Heart right ventricle (tissue), 16 donors: Measurements from ENCODE around the gene ABHD17A. TPM values are rescaled to one million over a fixed set of nuclear protein-coding genes. Genes with fewer than 3 reads are reported as not detected.
"Not testable (repeated sequence)": the region's sequence is repeated elsewhere in the genome, so short reads cannot be mapped to it uniquely, and the experiment has no call there.

Experiments
- ATAC-seq, 8 donors: fragments of 200-7000 bp; cut with Tn5 transposase; one replicate each; pipeline ENCODE4 v1.9.1; 2020; ENCODE audit warnings: mild to moderate bottlenecking in 8 of 8, moderate library complexity in 8 of 8, moderate number of reproducible peaks in 1 of 8
- DNase-seq, 2 donors: peaks; one replicate each; pipeline ENCODE4 v3.0.0-alpha.2; 2020
- H3K27ac ChIP-seq, 10 donors: fragments of 200-600 bp; sonication (generic) in 2 of 10; one replicate each; pipeline versions ENCODE4 v1.5.0 to v1.8.0; 2020 to 2022; ENCODE audit warnings: mild to moderate bottlenecking in 3 of 10
- H3K27me3 ChIP-seq, 7 donors: fragments of 200-600 bp; one replicate each; pipeline ENCODE4 v1.8.0; 2021 to 2022; ENCODE audit warnings: mild to moderate bottlenecking in 2 of 7
- H3K36me3 ChIP-seq, 9 donors: fragments of 200-600 bp; sonication (generic) in 1 of 9; one replicate each; pipeline versions ENCODE4 v1.5.0 to v1.8.0; 2020 to 2022; ENCODE audit warnings: mild to moderate bottlenecking in 2 of 9
- H3K4me1 ChIP-seq, 9 donors: fragments of 200-600 bp; sonication (generic) in 1 of 9; one replicate each; pipeline versions ENCODE4 v1.5.0 to v1.8.0; 2020 to 2022; ENCODE audit warnings: mild to moderate bottlenecking in 4 of 9
- H3K4me3 ChIP-seq, 10 donors: fragments of 200-600 bp; sonication (generic) in 2 of 10; one replicate each; pipeline versions ENCODE4 v1.5.0 to v1.8.0; 2020 to 2022; ENCODE audit warnings: mild to moderate bottlenecking in 7 of 10, moderate library complexity in 2 of 10
- H3K9me3 ChIP-seq, 11 donors: fragments of 200-600 bp in 10 of 11; sonication (generic) in 2 of 11; one replicate each; pipeline versions ENCODE4 v1.5.0 to v1.8.0; 2013 to 2022; ENCODE audit warnings: mild to moderate bottlenecking in 2 of 11, control low read depth in 1 of 11, moderate library complexity in 1 of 11
- CTCF ChIP-seq, 9 donors: fragments of 200-600 bp; sonication (generic) in 2 of 9; IDR thresholded peaks; one replicate each; pipeline versions ENCODE4 v1.5.0 to v1.8.0; 2021 to 2022; ENCODE audit warnings: antibody characterized with exemption in 9 of 9, mild to moderate bottlenecking in 5 of 9, moderate library complexity in 1 of 9
- WGBS, 2 donors: extraction: QIAGEN DNeasy Blood & Tissue Kit; methylation state at CpG; one replicate each; pipeline ENCODE4 v1.1.7; 2013; ENCODE audit warnings: inconsistent platforms in 1 of 2; 5-methylcytosine and 5-hydroxymethylcytosine counted together
- intact Hi-C, 10 donors: fragments of 100-400 bp; cut with DNase I; formaldehyde crosslinking; loops; one replicate each; pipeline versions ENCODE4 v1.11.1 to v1.14.2; 2022
- polyA plus RNA-seq, 2 donors: library from polyadenylated mRNA; stranded (reverse); fragments of 200-250 nt; gene quantifications; one replicate each; pipeline ENCODE4 v1.2.3, GENCODE V29; 2013
- total RNA-seq, 10 donors: library from RNA; stranded (reverse); fragmentation: NEBNext Ultra II Directional in 3 of 10; extraction: Animal tissue kit (Norgen Biotek cat#: 25700) in 3 of 10; gene quantifications; one replicate each; pipeline versions ENCODE4 v1.2.1 to v1.2.4, GENCODE V29; 2021 to 2023
- donor health status: Arrhythmogenic right ventricular cardiomyopathy.
- donor health status: ischemic (EF 13 %, LVEDD 7.1; RV severe dilation, severe dysfunction).
- donor health status: healthy with polysubstance abuse.
- donor health status: DM: no; HTN: yes; CAD: no.
- donor health status: DM: no; HTN: no; CAD: no.
- donor health status: ischemic (EF 25% LVEDD 6.9; RV normal size, moderate dysfunction).
- donor health status: ischemic (EF 25% LVEDD 5.7; RV mildly dilated, moderate dysfunction).
- donor health status: healthy.
- donor health status: DM: yes; HTN: yes; CAD: no.
- donor health status: Ischemic cardiomyopathy.
- donor health status: ischemic (EF 35%, LVEDD 5.7; RV mildly dilated, moderate dysfunction).
- donor health status: nonischemic (EF 11% LVEDD 7.7; RV severe dilation, severe dysfunction).
- donor health status: DM: yes; HTN: yes; CAD: no.
- donor health status: PGD.
- donor health status: ischemic (EF 29% LVEDD 5.4; RV normal size, mild dysfunction).
- donor health status: nonischemic (EF 23%, LVEDD 6.1; RV moderate dilation, normal function).

Gene ABHD17A
- total and polyA plus RNA-seq, 12 donors = 45.1 to 185 (median 57.7) TPM

DNA sequence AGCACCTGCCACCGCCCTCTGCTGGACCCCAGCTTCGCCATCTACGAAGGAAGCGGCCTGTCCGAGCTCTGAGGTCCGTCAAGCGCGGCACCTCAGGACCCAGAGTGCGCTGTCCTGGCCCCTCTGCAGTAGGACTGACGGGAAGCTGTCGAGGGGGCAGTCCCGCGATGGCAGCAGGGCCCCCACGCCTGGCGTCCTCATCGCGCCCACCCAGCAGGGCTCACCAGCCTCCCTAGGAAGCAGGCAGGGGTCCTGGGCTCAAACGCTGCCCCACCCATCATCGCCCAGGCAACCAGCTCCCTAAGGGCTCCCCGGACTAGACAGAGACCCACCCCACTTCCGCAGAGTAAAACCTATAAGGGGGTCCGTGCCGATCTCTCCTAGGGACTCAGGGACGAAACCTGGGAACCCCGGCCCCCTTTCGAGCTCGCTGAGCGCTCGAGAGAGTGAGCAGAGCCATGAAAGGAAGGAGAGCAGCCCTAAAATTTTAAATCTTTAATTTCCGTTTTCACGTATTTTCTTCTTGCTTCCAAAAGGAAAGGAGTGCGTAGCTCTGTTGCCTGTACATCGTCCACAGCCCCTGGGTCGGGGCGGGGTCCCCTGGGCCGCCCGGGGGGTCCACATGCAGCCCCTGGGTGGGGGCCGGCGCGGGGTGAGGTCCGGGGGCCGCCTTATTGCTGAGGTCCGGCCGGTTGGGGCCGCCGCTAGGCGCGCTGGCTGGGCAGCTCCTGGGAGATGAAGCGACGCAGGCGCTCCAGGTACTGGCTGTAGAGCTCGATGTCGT is 8.6 kb downstream of the ABHD17A start:
- intact Hi-C loops, H3K27me3 ChIP-seq, DNase-seq, H3K9me3 ChIP-seq: not testable (repeated sequence)
- Histone ChIP-seq H3K36me3 (peaks cover 0 to 34% (median 0%) of the 10 kb centered on the region in 9 donors), H3K4me1 (peaks cover 27 to 64% (median 58%) of the 10 kb centered on the region in 9 donors), H3K4me3 (peak overlapping the region; percentile 77 to 100 (median 92)), H3K27ac (peak overlapping the region; percentile 81 to 99 (median 95))
- 28 to 39% methylated on average over 44 to 48 of the region's 53 CpGs for WGBS, 2 donors
- TF ChIP-seq CTCF (IDR thresholded peaks at IDR 0.05) = peak in 1 of 9 donors; percentile 27
- peak in 7 of 8 donors; percentile 2 to 23 (median 15) for ATAC-seq

- H3K4me3 ChIP-seq = peak overlapping the region; percentile 77 to 100 (median 92)
- H3K27ac ChIP-seq = peak overlapping the region; percentile 81 to 99 (median 95)
- 0% methylated on average over 80 to 87 of the region's 87 CpGs for WGBS, 2 donors
- peak; percentile 87 to 96 (median 94) for ATAC-seq
- no peaks in the 10 kb centered on the region for H3K9me3 ChIP-seq
- intact Hi-C loops = loop anchor here in 1 of 10 donors (2.0 kb wide), 1 partner anchor 27 kb away; the partner anchor contains the start of gene REXO1
- H3K36me3 ChIP-seq = peaks cover 0 to 39% (median 4%) of the 10 kb centered on the region in 9 donors
- H3K27me3 ChIP-seq = no peaks in the 10 kb centered on the region
- TF ChIP-seq CTCF (IDR thresholded peaks at IDR 0.05) = peak in 2 of 9 donors; percentile 15 to 23
- DNase-seq = peak; percentile 91 to 92
- H3K4me1 ChIP-seq = peaks cover 26 to 67% (median 59%) of the 10 kb centered on the region in 9 donors
Measured at GRCh38 chr19:1875646-1876495, 9.4 kb downstream of the ABHD17A start.

DNA sequence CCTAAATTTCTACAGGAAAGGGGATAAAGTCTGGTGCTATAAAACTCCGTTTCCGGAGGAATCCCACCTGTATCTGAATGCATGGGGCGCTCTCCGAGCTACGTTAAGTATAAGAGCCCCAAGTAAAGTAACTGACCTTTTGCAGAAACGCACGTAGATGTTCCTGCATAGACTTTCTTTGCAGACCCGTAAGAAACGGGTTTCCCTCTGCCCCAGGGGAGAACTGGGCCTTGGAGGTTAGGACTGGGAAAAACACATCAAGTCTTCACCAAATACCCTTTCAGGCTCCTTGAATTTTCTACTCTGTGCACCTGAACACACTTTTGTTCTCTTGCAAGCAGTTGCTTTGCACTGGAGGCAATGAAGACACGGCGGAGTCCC is 10.0 kb downstream of the ABHD17A start:
- not testable (repeated sequence) for DNase-seq, ATAC-seq, H3K9me3 ChIP-seq, H3K27me3 ChIP-seq
- H3K4me3 ChIP-seq = peak overlapping the region; percentile 77 to 100 (median 92)
- H3K36me3 ChIP-seq = peaks cover 0 to 36% (median 7%) of the 10 kb centered on the region in 9 donors
- intact Hi-C loops = loop anchor here in 1 of 10 donors (2.0 kb wide), 1 partner anchor 26 kb away; the partner anchor contains the start of gene REXO1
- H3K27ac ChIP-seq = peak overlapping the region; percentile 81 to 99 (median 95)
- H3K4me1 ChIP-seq = peaks cover 25 to 61% (median 53%) of the 10 kb centered on the region in 9 donors
- 3% methylated on average over 11 of the region's 11 CpGs for WGBS, 2 donors

GRCh38 chr19:1874554-1875185 is 10.6 kb downstream of the ABHD17A start:
- Histone ChIP-seq H3K27ac (peak overlapping the region in 9 of 10 donors; percentile 93 to 99 (median 95)), H3K9me3 (no peaks in the 10 kb centered on the region), H3K27me3 (no peaks in the 10 kb centered on the region), H3K36me3 (peaks cover 0 to 31% (median under 1%) of the 10 kb centered on the region in 9 donors), H3K4me1 (peaks cover 21 to 56% (median 48%) of the 10 kb centered on the region in 9 donors), H3K4me3 (peak overlapping the region; percentile 77 to 100 (median 92))
- 16 to 22% methylated on average over 16 of the region's 16 CpGs for WGBS, 2 donors
- no peak for ATAC-seq
- no peak for TF ChIP-seq CTCF (IDR thresholded peaks at IDR 0.05)
- DNase-seq = no peak
- intact Hi-C loops = loop anchor here in 1 of 10 donors (2.0 kb wide), 1 partner anchor 26 kb away; the partner anchor contains the start of gene REXO1
